Measurements from ENCODE around the gene DUSP15. TPM values are rescaled to one million over a fixed set of nuclear protein-coding genes. Genes with fewer than 3 reads are reported as not detected.

DUSP15 gene
- polyA plus RNA-seq, 4 donors, result 1.4 to 10.2 (median 2.9) TPM; not detected in 1

- Histone ChIP-seq H3K27me3 (ENCODE audit: control insufficient read depth in 3 of 3, insufficient read depth in 3 of 3, low read length in 3 of 3) (no peaks in the 10 kb centered on the region), H3K4me1 (ENCODE audit: control insufficient read depth in 3 of 3, insufficient read depth in 2 of 3, low read depth in 1 of 3, low read length in 2 of 3) (peaks cover 0 to 11% (median 0%) of the 10 kb centered on the region in 3 donors), H3K9me3 (ENCODE audit: control insufficient read depth in 2 of 2, insufficient read depth in 1 of 2, low read depth in 1 of 2, low read length in 1 of 2) (no peaks in the 10 kb centered on the region), H3K27ac (ENCODE audit: low read depth in 1 of 3, low read length in 2 of 3) (no peak overlapping the region), H3K36me3 (ENCODE audit: control insufficient read depth in 3 of 3, insufficient read depth in 2 of 3, low read depth in 1 of 3, low read length in 3 of 3) (no peaks in the 10 kb centered on the region), H3K4me3 (ENCODE audit: low read depth in 1 of 3, low read length in 3 of 3) (no peak overlapping the region)
- DNase-seq, result peak; percentile 60 to 67
- FAIRE-seq, result no peak
- 23 to 25% (median 23%) methylated on average over 14 of the region's 14 CpGs for WGBS, 3 donors
These were observed 34.1 kb downstream of the DUSP15 start for GRCh38 chr20:31835977-31836852.

DNA sequence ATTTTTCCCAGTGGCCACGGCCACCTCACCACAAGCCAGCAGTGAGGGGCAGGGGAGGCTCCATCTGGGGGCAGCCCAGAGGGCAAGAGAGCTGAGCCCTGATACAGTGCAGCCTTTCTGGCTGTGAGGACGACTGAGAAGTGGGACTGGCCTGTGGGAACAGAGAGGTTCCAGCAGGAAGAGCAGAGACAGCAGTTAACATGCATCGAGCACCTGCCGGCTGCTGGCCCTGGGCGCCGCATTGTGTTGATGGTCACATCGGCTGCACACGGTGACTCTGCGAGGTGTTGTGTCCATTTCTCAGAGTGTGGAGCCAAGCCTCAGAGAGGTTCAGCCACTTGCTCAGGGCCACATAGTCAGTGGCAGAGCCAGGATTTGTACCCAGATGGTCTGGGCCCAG lies 34.8 kb downstream of the DUSP15 start:
- Histone ChIP-seq H3K4me3 (ENCODE audit: low read depth in 1 of 3, low read length in 3 of 3) (no peak overlapping the region), H3K9me3 (ENCODE audit: control insufficient read depth in 2 of 2, insufficient read depth in 1 of 2, low read depth in 1 of 2, low read length in 1 of 2) (no peaks in the 10 kb centered on the region), H3K27me3 (ENCODE audit: control insufficient read depth in 3 of 3, insufficient read depth in 3 of 3, low read length in 3 of 3) (no peaks in the 10 kb centered on the region), H3K27ac (ENCODE audit: low read depth in 1 of 3, low read length in 2 of 3) (no peak overlapping the region), H3K4me1 (ENCODE audit: control insufficient read depth in 3 of 3, insufficient read depth in 2 of 3, low read depth in 1 of 3, low read length in 2 of 3) (peaks cover 0 to 11% (median 0%) of the 10 kb centered on the region in 3 donors), H3K36me3 (ENCODE audit: control insufficient read depth in 3 of 3, insufficient read depth in 2 of 3, low read depth in 1 of 3, low read length in 3 of 3) (no peaks in the 10 kb centered on the region)
- 78 to 80% (median 78%) methylated on average over 9 of the region's 9 CpGs for WGBS, 3 donors
- DNase-seq (no peak), FAIRE-seq (no peak)

GRCh38 chr20:31833931-31834521 lies 36.3 kb downstream of the DUSP15 start:
- Histone ChIP-seq H3K9me3 (ENCODE audit: control insufficient read depth in 2 of 2, insufficient read depth in 1 of 2, low read depth in 1 of 2, low read length in 1 of 2) (no peaks in the 10 kb centered on the region), H3K4me3 (ENCODE audit: low read depth in 1 of 3, low read length in 3 of 3) (no peak overlapping the region), H3K27me3 (ENCODE audit: control insufficient read depth in 3 of 3, insufficient read depth in 3 of 3, low read length in 3 of 3) (no peaks in the 10 kb centered on the region), H3K27ac (ENCODE audit: low read depth in 1 of 3, low read length in 2 of 3) (no peak overlapping the region), H3K4me1 (ENCODE audit: control insufficient read depth in 3 of 3, insufficient read depth in 2 of 3, low read depth in 1 of 3, low read length in 2 of 3) (peaks cover 0 to 11% (median 0%) of the 10 kb centered on the region in 3 donors), H3K36me3 (ENCODE audit: control insufficient read depth in 3 of 3, insufficient read depth in 2 of 3, low read depth in 1 of 3, low read length in 3 of 3) (no peaks in the 10 kb centered on the region)
- 38 to 65% (median 58%) methylated on average over 19 to 20 of the region's 20 CpGs for WGBS, 3 donors
- no peak for DNase-seq
- FAIRE-seq, result no peak

DNA sequence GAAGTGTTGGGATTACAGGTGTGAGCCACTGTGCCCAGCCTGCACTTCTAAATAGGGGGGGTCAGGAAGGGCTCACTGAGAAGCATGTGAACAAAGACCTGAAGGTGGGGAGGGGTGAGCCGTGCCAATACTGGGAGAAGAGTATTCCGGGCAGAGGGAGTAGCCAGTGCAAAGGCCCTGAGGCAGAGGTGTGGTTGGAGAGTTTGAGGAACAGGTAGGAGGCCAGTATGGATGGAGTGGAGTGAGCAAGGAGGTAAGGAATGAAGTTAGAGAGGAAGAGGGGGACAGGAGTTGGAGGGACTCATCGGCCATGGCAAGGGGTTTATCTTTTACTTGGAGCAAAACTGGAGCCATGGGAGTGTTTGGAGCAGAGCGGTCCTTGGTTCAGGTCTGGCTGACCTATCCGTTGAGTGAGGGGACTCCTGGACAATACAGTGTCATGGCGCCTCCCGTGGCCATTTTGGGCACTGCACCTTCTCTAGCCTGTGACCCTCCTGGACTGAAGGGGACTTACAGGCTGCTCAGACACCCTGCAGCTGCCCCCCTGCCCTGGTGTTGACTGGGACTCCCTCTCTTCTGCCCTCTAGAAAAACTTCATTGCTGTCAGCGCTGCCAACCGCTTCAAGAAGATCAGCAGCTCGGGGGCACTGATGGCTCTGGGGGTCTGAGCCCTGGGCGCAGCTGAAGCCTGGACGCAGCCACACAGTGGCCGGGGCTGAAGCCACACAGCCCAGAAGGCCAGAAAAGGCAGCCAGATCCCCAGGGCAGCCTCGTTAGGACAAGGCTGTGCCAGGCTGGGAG lies 37.0 kb downstream of the DUSP15 start:
- no peak overlapping the region for H3K27ac ChIP-seq (ENCODE audit: low read depth in 1 of 3, low read length in 2 of 3)
- no peak overlapping the region for H3K4me3 ChIP-seq (ENCODE audit: low read depth in 1 of 3, low read length in 3 of 3)
- DNase-seq (peak; percentile 18 to 55), FAIRE-seq (no peak)
- no peaks in the 10 kb centered on the region for H3K27me3 ChIP-seq (ENCODE audit: control insufficient read depth in 3 of 3, insufficient read depth in 3 of 3, low read length in 3 of 3)
- no peaks in the 10 kb centered on the region for H3K36me3 ChIP-seq (ENCODE audit: control insufficient read depth in 3 of 3, insufficient read depth in 2 of 3, low read depth in 1 of 3, low read length in 3 of 3)
- H3K9me3 ChIP-seq (ENCODE audit: control insufficient read depth in 2 of 2, insufficient read depth in 1 of 2, low read depth in 1 of 2, low read length in 1 of 2), result no peaks in the 10 kb centered on the region
- 54 to 62% (median 60%) methylated on average over 14 of the region's 14 CpGs for WGBS, 3 donors
- peaks cover 0 to 11% (median 0%) of the 10 kb centered on the region in 3 donors for H3K4me1 ChIP-seq (ENCODE audit: control insufficient read depth in 3 of 3, insufficient read depth in 2 of 3, low read depth in 1 of 3, low read length in 2 of 3)

DNA sequence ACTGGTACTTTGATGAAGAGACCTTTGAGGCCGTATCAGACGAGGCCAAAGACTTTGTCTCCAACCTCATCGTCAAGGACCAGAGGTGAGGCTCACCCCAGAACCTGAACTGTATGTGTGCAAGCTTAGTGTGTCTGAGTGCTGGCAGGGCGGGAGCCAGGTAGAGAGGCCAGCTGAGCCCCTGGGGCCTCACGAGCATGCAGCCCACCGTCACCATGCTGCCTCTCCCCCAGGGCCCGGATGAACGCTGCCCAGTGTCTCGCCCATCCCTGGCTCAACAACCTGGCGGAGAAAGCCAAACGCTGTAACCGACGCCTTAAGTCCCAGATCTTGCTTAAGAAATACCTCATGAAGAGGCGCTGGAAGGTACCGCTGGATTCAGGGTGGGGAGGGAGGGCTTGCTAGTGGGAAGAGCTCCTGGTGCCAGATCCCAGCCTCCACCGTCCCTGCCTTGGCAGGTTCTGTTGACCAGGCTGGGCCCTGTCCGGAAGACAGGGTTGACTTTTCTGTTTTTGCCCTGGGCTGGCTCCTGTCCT lies 38.5 kb downstream of the DUSP15 start:
- FAIRE-seq, result no peak
- 73 to 88% (median 84%) methylated on average over 16 to 17 of the region's 17 CpGs for WGBS, 3 donors

DNA sequence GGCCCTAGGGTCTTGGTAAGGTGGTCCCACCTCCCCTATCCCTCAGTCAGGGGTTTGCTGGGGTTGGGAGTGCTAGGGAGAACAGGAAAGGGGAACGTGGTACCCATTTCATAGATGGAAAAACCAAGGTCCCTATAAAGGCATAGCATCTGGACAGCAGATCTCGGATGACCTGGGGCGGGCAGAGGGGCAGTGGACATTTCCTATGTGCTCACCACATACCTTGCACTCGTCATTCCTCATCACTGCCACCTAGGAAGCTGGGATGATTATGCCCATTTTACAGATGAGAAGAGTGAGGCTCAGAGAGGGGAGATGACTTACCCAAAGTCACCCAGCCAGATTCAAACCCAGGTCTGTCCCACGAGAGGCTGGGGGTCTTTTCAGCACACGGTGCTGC lies 39.1 kb downstream of the DUSP15 start:
- Histone ChIP-seq H3K9me3 (ENCODE audit: control insufficient read depth in 2 of 2, insufficient read depth in 1 of 2, low read depth in 1 of 2, low read length in 1 of 2) (no peaks in the 10 kb centered on the region), H3K4me3 (ENCODE audit: low read depth in 1 of 3, low read length in 3 of 3) (no peak overlapping the region), H3K27me3 (ENCODE audit: control insufficient read depth in 3 of 3, insufficient read depth in 3 of 3, low read length in 3 of 3) (no peaks in the 10 kb centered on the region), H3K27ac (ENCODE audit: low read depth in 1 of 3, low read length in 2 of 3) (no peak overlapping the region), H3K4me1 (ENCODE audit: control insufficient read depth in 3 of 3, insufficient read depth in 2 of 3, low read depth in 1 of 3, low read length in 2 of 3) (peaks cover 0 to 9% (median 0%) of the 10 kb centered on the region in 3 donors), H3K36me3 (ENCODE audit: control insufficient read depth in 3 of 3, insufficient read depth in 2 of 3, low read depth in 1 of 3, low read length in 3 of 3) (no peaks in the 10 kb centered on the region)
- FAIRE-seq, result no peak
- 81 to 90% (median 83%) methylated on average over 6 of the region's 6 CpGs for WGBS, 3 donors
- DNase-seq, result no peak

More for the DNA sequence above, 38.5 kb downstream of the DUSP15 start:
- Histone ChIP-seq H3K4me3 (ENCODE audit: low read depth in 1 of 3, low read length in 3 of 3) (no peak overlapping the region), H3K9me3 (ENCODE audit: control insufficient read depth in 2 of 2, insufficient read depth in 1 of 2, low read depth in 1 of 2, low read length in 1 of 2) (no peaks in the 10 kb centered on the region), H3K36me3 (ENCODE audit: control insufficient read depth in 3 of 3, insufficient read depth in 2 of 3, low read depth in 1 of 3, low read length in 3 of 3) (no peaks in the 10 kb centered on the region), H3K27me3 (ENCODE audit: control insufficient read depth in 3 of 3, insufficient read depth in 3 of 3, low read length in 3 of 3) (no peaks in the 10 kb centered on the region), H3K4me1 (ENCODE audit: control insufficient read depth in 3 of 3, insufficient read depth in 2 of 3, low read depth in 1 of 3, low read length in 2 of 3) (peaks cover 0 to 11% (median 0%) of the 10 kb centered on the region in 3 donors), H3K27ac (ENCODE audit: low read depth in 1 of 3, low read length in 2 of 3) (no peak overlapping the region)
- DNase-seq, result no peak

- H3K4me1 ChIP-seq (ENCODE audit: control insufficient read depth in 3 of 3, insufficient read depth in 2 of 3, low read depth in 1 of 3, low read length in 2 of 3), result peaks cover 0 to 2% (median 0%) of the 10 kb centered on the region in 3 donors
- H3K27me3 ChIP-seq (ENCODE audit: control insufficient read depth in 3 of 3, insufficient read depth in 3 of 3, low read length in 3 of 3), result no peaks in the 10 kb centered on the region
- H3K4me3 ChIP-seq (ENCODE audit: low read depth in 1 of 3, low read length in 3 of 3), result no peak overlapping the region
- no peaks in the 10 kb centered on the region for H3K36me3 ChIP-seq (ENCODE audit: control insufficient read depth in 3 of 3, insufficient read depth in 2 of 3, low read depth in 1 of 3, low read length in 3 of 3)
- no peak overlapping the region for H3K27ac ChIP-seq (ENCODE audit: low read depth in 1 of 3, low read length in 2 of 3)
- 73 to 87% (median 83%) methylated on average over 8 of the region's 8 CpGs for WGBS, 3 donors
- DNase-seq, result no peak
- FAIRE-seq, result no peak
- H3K9me3 ChIP-seq (ENCODE audit: control insufficient read depth in 2 of 2, insufficient read depth in 1 of 2, low read depth in 1 of 2, low read length in 1 of 2), result no peaks in the 10 kb centered on the region
These were observed 39.8 kb downstream of the DUSP15 start for GRCh38 chr20:31830406-31830981.

- H3K36me3 ChIP-seq (ENCODE audit: control insufficient read depth in 3 of 3, insufficient read depth in 2 of 3, low read depth in 1 of 3, low read length in 3 of 3), result no peaks in the 10 kb centered on the region
- WGBS, 3 donors, result 82 to 88% (median 85%) methylated on average over 6 of the region's 6 CpGs
- no peaks in the 10 kb centered on the region for H3K4me1 ChIP-seq (ENCODE audit: control insufficient read depth in 3 of 3, insufficient read depth in 2 of 3, low read depth in 1 of 3, low read length in 2 of 3)
- DNase-seq (no peak), FAIRE-seq (no peak)
- no peak overlapping the region for H3K4me3 ChIP-seq (ENCODE audit: low read depth in 1 of 3, low read length in 3 of 3)
- no peaks in the 10 kb centered on the region for H3K27me3 ChIP-seq (ENCODE audit: control insufficient read depth in 3 of 3, insufficient read depth in 3 of 3, low read length in 3 of 3)
- no peaks in the 10 kb centered on the region for H3K9me3 ChIP-seq (ENCODE audit: control insufficient read depth in 2 of 2, insufficient read depth in 1 of 2, low read depth in 1 of 2, low read length in 1 of 2)
- no peak overlapping the region for H3K27ac ChIP-seq (ENCODE audit: low read depth in 1 of 3, low read length in 2 of 3)
These were observed 40.6 kb downstream of the DUSP15 start for GRCh38 chr20:31829731-31830130.
